B cell (primary cell): Measurements from ENCODE around the gene RAMAC.

Experiments used
- CTCF ChIP-seq: fragments of 200-600 bp; IDR thresholded peaks from one replicate; pipeline ENCODE4 v1.8.0; 2022; ENCODE audit warnings: antibody characterized with exemption, mild to moderate bottlenecking
- EZH2 ChIP-seq: IDR thresholded peaks from 2 replicates; pipeline ENCODE4 v1.6.1; 2012; ENCODE audit warnings: borderline replicate concordance, low read depth, mild to moderate bottlenecking, moderate library complexity, low read length; ENCODE audit not compliant: insufficient read depth, poor library complexity, severe bottlenecking

GRCh38 chr15:83039206-83039605 lies 53.2 kb downstream of the RAMAC start:
- TF ChIP-seq CTCF (no peak), EZH2 (no peak)
